Fibroblast of villous mesenchyme (primary cell): ENCODE results near the gene F8A3. TPM values are rescaled to one million over a fixed set of nuclear protein-coding genes. Genes with fewer than 3 reads are reported as not detected.

ENCODE experiments used
- DNase-seq: peaks from one replicate; pipeline ENCODE4 v3.0.0-alpha.2; 2010; ENCODE audit warnings: low read depth
- H3K4me3 ChIP-seq: 2 replicates; pipeline ENCODE4 v1.5.1; 2011; ENCODE audit warnings: low read depth, mild to moderate bottlenecking, low read length
- small RNA-seq: library from RNA; depleted of rRNA; stranded (forward); fragments of <200 nt; gene quantifications from one replicate; pipeline ENCODE3, GENCODE V24; 2012
- total RNA-seq: library from RNA; depleted of rRNA; stranded (reverse); fragments of >200 nt; gene quantifications from 2 replicates; pipeline ENCODE4 v1.2.3, GENCODE V29; 2012
- TF ChIP-seq, protein P1 (sequence below): IDR thresholded peaks from 2 replicates; pipeline ENCODE4 v1.5.1; 2012; ENCODE audit warnings: low read depth, mild to moderate bottlenecking, low read length; ENCODE audit not compliant: insufficient read depth

The F8A3 gene
- total RNA-seq, 1 donor: 2.6 TPM

- no peak for DNase-seq
- no peak overlapping the region for H3K4me3 ChIP-seq
- TF ChIP-seq, protein P1, sequence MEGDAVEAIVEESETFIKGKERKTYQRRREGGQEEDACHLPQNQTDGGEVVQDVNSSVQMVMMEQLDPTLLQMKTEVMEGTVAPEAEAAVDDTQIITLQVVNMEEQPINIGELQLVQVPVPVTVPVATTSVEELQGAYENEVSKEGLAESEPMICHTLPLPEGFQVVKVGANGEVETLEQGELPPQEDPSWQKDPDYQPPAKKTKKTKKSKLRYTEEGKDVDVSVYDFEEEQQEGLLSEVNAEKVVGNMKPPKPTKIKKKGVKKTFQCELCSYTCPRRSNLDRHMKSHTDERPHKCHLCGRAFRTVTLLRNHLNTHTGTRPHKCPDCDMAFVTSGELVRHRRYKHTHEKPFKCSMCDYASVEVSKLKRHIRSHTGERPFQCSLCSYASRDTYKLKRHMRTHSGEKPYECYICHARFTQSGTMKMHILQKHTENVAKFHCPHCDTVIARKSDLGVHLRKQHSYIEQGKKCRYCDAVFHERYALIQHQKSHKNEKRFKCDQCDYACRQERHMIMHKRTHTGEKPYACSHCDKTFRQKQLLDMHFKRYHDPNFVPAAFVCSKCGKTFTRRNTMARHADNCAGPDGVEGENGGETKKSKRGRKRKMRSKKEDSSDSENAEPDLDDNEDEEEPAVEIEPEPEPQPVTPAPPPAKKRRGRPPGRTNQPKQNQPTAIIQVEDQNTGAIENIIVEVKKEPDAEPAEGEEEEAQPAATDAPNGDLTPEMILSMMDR: no peak
These were observed 23.3 kb downstream of the F8A3 start for GRCh38 chrX:155434906-155435743.

DNA sequence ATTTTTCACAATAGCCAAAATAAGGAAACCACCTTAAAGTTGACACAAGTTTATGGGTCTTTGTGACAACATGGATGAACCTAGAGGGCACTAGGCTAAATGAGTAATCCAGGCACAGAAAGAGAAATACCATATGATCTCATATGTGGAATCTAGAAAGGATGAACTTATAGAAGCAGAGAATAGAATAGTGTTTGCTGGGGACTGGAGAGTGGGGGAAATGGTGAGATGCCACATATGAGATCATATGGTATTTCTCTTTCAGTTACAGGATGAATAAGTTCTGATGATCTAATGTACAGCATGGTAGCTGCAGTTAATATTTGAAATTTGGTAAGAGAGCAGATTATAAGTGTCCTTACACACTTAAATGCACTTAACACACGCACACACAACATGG lies 40.7 kb downstream of the F8A3 start:
- TF ChIP-seq, protein P1: no peak
- H3K4me3 ChIP-seq: no peak overlapping the region
- no peak for DNase-seq

Small RNA genes lying within 50 kb of the gene (small RNA-seq; reads per million reads assigned to genes)
- gene MIR1184-3: not detected

Other genes with a start within 250 kb of the F8A3 start
- 60.2 and 78.6 TPM in 2 replicates for gene VBP1, start 242.2 kb downstream of the F8A3 start, total RNA-seq
- under 0.01 and 0.43 TPM in 2 replicates for gene RAB39B, start 194.1 kb downstream of the F8A3 start, total RNA-seq
- gene CLIC2, start 124.0 kb downstream of the F8A3 start, total RNA-seq: 1.3 and 2.6 TPM in 2 replicates
- not detected in 2 replicates for gene F8A2, start 76.5 kb downstream of the F8A3 start, total RNA-seq
- 0.32 and 0.43 TPM in 2 replicates for gene SPRY3, start 154.0 kb upstream of the F8A3 start, total RNA-seq
- 17.7 and 20.3 TPM in 2 replicates for gene TMLHE, start 154.3 kb upstream of the F8A3 start, total RNA-seq